Upper lobe of right lung (tissue), 1 donor: Measurements from ENCODE around the gene ZFYVE9. TPM values are rescaled to one million over a fixed set of nuclear protein-coding genes. Genes with fewer than 3 reads are reported as not detected.

Experiments
- ATAC-seq: fragments of 200-7000 bp; cut with Tn5 transposase; one replicate; pipeline ENCODE4 v1.9.1; 2020; ENCODE audit warnings: mild to moderate bottlenecking, moderate library complexity
- DNase-seq: peaks from one replicate; pipeline ENCODE4 v3.0.0-alpha.2; 2020
- H3K27ac ChIP-seq: fragments of 200-600 bp; one replicate; pipeline ENCODE4 v1.8.0; 2022
- H3K27me3 ChIP-seq: fragments of 200-600 bp; one replicate; pipeline ENCODE4 v1.8.0; 2022; ENCODE audit warnings: mild to moderate bottlenecking
- H3K36me3 ChIP-seq: fragments of 200-600 bp; one replicate; pipeline ENCODE4 v1.8.0; 2022
- H3K4me1 ChIP-seq: fragments of 200-600 bp; one replicate; pipeline ENCODE4 v1.8.0; 2022
- H3K4me3 ChIP-seq: fragments of 200-600 bp; one replicate; pipeline ENCODE4 v1.8.0; 2022; ENCODE audit warnings: mild to moderate bottlenecking
- H3K9me3 ChIP-seq: fragments of 200-600 bp; one replicate; pipeline ENCODE4 v1.8.0; 2022
- CTCF ChIP-seq: fragments of 200-600 bp; IDR thresholded peaks from one replicate; pipeline ENCODE4 v1.8.0; 2022; ENCODE audit warnings: antibody characterized with exemption
- intact Hi-C: fragments of 100-400 bp; cut with DNase I; formaldehyde crosslinking; loops from one replicate; pipeline ENCODE4 v1.11.0; 2022
- total RNA-seq: library from RNA; stranded (reverse); fragmentation: NEBNext Ultra II Directional; extraction: Animal tissue kit (Norgen Biotek cat#: 25700); gene quantifications from one replicate; pipeline ENCODE4 v1.2.1, GENCODE V29; 2021
- donor health status: DM: no; HTN: yes; CAD: no; lungs with severe emphysema.

ZFYVE9 gene
- total RNA-seq, 1 donor from 2014 or later, result 23.9 TPM

- H3K9me3 ChIP-seq, result no peaks in the 10 kb centered on the region
- H3K27me3 ChIP-seq, result no peaks in the 10 kb centered on the region
- H3K36me3 ChIP-seq, result no peaks in the 10 kb centered on the region
- H3K4me1 ChIP-seq, result no peaks in the 10 kb centered on the region
- no peak overlapping the region for H3K27ac ChIP-seq
- DNase-seq, result no peak
- no peak overlapping the region for H3K4me3 ChIP-seq
- TF ChIP-seq CTCF, result no peak
- no peak for ATAC-seq
- intact Hi-C loops, result no loop called here
Observed at GRCh38 chr1:52253421-52253820, 111.5 kb downstream of the ZFYVE9 start.

GRCh38 chr1:52259886-52260285 lies 118.0 kb downstream of the ZFYVE9 start:
- no peaks in the 10 kb centered on the region for H3K9me3 ChIP-seq
- H3K27ac ChIP-seq, result no peak overlapping the region
- no peaks in the 10 kb centered on the region for H3K36me3 ChIP-seq
- no peaks in the 10 kb centered on the region for H3K27me3 ChIP-seq
- intact Hi-C loops, result no loop called here
- no peak for DNase-seq
- H3K4me3 ChIP-seq, result no peak overlapping the region
- H3K4me1 ChIP-seq, result no peaks in the 10 kb centered on the region
- no peak for ATAC-seq
- TF ChIP-seq CTCF, result no peak

DNA sequence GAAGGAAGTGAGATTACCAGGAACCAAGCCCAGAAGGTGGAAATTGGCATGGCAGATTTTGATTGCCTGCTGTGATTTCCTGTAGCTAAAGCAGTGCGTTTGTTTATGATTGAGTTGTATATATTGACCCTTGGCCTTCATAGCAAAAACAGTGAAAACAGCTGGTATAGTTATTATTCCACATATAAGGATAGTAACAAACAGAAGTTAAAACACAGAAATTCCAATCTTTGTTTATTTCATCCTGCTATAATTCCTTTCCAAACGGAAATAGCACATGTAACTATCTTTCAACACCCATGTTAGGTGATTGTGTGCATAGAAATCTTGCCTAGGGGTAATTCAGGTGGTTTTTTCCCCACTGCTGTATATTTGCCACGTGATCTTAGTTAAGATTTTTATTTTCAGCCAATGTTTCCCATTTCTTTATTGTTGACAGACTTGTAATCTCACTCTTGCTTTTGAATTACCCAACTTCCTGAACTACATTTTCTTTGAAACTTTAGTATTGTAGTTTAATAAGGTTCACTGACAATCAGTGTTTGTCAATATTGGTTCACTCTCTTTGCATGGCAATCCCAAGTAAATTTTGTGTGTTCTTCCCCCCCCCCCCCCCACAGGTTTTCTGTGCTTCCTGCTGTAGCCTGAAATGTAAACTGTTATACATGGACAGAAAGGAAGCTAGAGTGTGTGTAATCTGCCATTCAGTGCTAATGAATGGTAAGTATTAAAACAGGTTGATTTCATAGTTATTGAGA lies 121.4 kb downstream of the ZFYVE9 start:
- H3K36me3 ChIP-seq, result no peaks in the 10 kb centered on the region
- DNase-seq, result no peak
- no peak overlapping the region for H3K4me3 ChIP-seq
- H3K27ac ChIP-seq, result no peak overlapping the region
- intact Hi-C loops, result no loop called here
- no peak for ATAC-seq
- no peak for TF ChIP-seq CTCF
- H3K4me1 ChIP-seq, result no peaks in the 10 kb centered on the region
- H3K9me3 ChIP-seq, result no peaks in the 10 kb centered on the region
- no peaks in the 10 kb centered on the region for H3K27me3 ChIP-seq

DNA sequence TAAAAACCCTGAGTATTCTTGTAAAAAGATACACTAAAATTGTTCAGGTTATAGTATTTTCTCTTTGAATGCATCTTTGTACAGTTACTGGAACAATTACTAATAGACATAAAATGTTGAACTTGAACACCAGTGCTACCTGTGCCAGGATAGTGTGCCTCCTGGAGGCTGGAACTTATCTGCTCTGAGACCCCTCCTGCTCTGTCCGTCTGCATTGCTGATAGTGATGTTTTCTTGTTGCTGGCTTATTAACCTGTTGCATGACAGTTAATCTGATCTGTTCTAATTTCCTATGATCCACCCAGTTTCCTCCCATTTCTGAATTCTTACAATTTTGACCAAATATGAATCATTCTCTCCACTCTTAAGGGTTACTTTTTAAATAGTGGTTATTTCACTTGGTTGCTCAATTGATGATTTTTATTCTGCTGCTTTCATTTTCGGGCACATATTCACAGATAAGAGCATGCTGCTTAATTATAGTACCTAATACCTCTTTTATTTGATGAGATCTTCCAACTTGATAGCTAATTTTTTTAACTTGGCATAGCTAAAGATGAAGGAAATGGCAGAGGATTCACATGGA lies 122.7 kb downstream of the ZFYVE9 start:
- Histone ChIP-seq H3K4me3 (no peak overlapping the region), H3K27ac (no peak overlapping the region), H3K4me1 (no peaks in the 10 kb centered on the region), H3K9me3 (no peaks in the 10 kb centered on the region), H3K36me3 (no peaks in the 10 kb centered on the region), H3K27me3 (no peaks in the 10 kb centered on the region)
- peak; percentile 13 for TF ChIP-seq CTCF
- intact Hi-C loops, result no loop called here
- peak; percentile 22 for ATAC-seq
- no peak for DNase-seq

DNA sequence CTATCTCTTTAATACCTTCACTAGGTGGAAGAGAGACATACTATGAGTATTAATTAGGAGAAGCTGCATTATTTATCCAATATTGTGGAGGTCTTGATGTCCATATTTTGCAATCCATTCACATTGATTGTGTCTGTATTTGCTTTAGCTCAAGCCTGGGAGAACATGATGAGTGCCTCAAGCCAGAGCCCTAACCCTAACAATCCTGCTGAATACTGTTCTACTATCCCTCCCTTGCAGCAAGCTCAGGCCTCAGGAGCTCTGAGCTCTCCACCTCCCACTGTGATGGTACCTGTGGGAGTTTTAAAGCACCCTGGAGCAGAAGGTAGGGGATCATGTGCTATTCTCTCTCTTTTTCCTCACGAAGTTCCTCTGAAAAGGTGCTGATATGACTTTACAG lies 124.6 kb downstream of the ZFYVE9 start:
- no peaks in the 10 kb centered on the region for H3K36me3 ChIP-seq
- H3K27me3 ChIP-seq, result no peaks in the 10 kb centered on the region
- ATAC-seq (no peak), DNase-seq (no peak)
- H3K4me3 ChIP-seq, result no peak overlapping the region
- H3K4me1 ChIP-seq, result no peaks in the 10 kb centered on the region
- TF ChIP-seq CTCF, result no peak
- no peak overlapping the region for H3K27ac ChIP-seq
- no peaks in the 10 kb centered on the region for H3K9me3 ChIP-seq
- intact Hi-C loops, result no loop called here
